Osteoblast (primary cell): ENCODE results near the gene AOC3. TPM values are rescaled to one million over a fixed set of nuclear protein-coding genes. Genes with fewer than 3 reads are reported as not detected.
"Not testable (repeated sequence)": the region's sequence is repeated elsewhere in the genome, so short reads cannot be mapped to it uniquely, and the experiment has no call there.

ENCODE experiments used
- DNase-seq: peaks from one replicate; pipeline ENCODE4 v3.0.0; 2011; ENCODE audit warnings: low spot score, mixed read lengths; ENCODE audit not compliant: insufficient read length; ENCODE audit errors: missing footprints
- H2AFZ ChIP-seq: 2 replicates; pipeline ENCODE4 v1.6.0; 2011; ENCODE audit warnings: mild to moderate bottlenecking, low read length
- H3K27ac ChIP-seq: 2 replicates; pipeline ENCODE4 v1.5.1; 2011; ENCODE audit warnings: mild to moderate bottlenecking, low read depth, low read length, moderate library complexity
- H3K27me3 ChIP-seq: 2 replicates; pipeline ENCODE4 v1.6.0; 2012; ENCODE audit warnings: mild to moderate bottlenecking, control low read depth, inconsistent platforms, low read length, moderate library complexity; ENCODE audit not compliant: insufficient read depth
- H3K36me3 ChIP-seq: 2 replicates; pipeline ENCODE4 v1.5.1; 2011; ENCODE audit warnings: mild to moderate bottlenecking, low read length, control low read depth, moderate library complexity; ENCODE audit not compliant: insufficient read depth
- H3K4me1 ChIP-seq: 2 replicates; pipeline ENCODE4 v1.5.1; 2011; ENCODE audit warnings: mild to moderate bottlenecking, low read length, control low read depth, moderate library complexity; ENCODE audit not compliant: insufficient read depth
- H3K4me2 ChIP-seq: 2 replicates; pipeline ENCODE4 v1.6.0; 2011; ENCODE audit warnings: mild to moderate bottlenecking, low read length; ENCODE audit not compliant: insufficient read depth
- H3K4me3 ChIP-seq: fragments of 200-600 bp; sonication (generic); 3 replicates; pipeline ENCODE4 v1.5.1; 2012; ENCODE audit warnings: mild to moderate bottlenecking, low read length, inconsistent platforms; ENCODE audit not compliant: insufficient read depth
- H3K79me2 ChIP-seq: 2 replicates; pipeline ENCODE4 v1.6.0; 2012; ENCODE audit warnings: mild to moderate bottlenecking, low read length, control low read depth, inconsistent platforms; ENCODE audit not compliant: insufficient read depth
- H3K9me3 ChIP-seq: 2 replicates; pipeline ENCODE4 v1.5.1; 2011; ENCODE audit warnings: low read depth, low read length, control low read depth
- H4K20me1 ChIP-seq: 2 replicates; pipeline ENCODE4 v1.6.0; 2012; ENCODE audit warnings: mild to moderate bottlenecking, low read length, control low read depth; ENCODE audit not compliant: insufficient read depth
- total RNA-seq: library from RNA; depleted of rRNA; stranded (reverse); fragments of >200 nt; gene quantifications from 2 replicates; pipeline ENCODE4 v1.2.3, GENCODE V29; 2012
- TF ChIP-seq, protein P1 (sequence below): IDR thresholded peaks from 2 replicates; pipeline ENCODE4 v1.5.1; 2011; ENCODE audit warnings: mild to moderate bottlenecking, low read depth, low read length, moderate library complexity; ENCODE audit errors: extremely low read depth

The AOC3 gene
- total RNA-seq, 1 donor, result not detected

DNA sequence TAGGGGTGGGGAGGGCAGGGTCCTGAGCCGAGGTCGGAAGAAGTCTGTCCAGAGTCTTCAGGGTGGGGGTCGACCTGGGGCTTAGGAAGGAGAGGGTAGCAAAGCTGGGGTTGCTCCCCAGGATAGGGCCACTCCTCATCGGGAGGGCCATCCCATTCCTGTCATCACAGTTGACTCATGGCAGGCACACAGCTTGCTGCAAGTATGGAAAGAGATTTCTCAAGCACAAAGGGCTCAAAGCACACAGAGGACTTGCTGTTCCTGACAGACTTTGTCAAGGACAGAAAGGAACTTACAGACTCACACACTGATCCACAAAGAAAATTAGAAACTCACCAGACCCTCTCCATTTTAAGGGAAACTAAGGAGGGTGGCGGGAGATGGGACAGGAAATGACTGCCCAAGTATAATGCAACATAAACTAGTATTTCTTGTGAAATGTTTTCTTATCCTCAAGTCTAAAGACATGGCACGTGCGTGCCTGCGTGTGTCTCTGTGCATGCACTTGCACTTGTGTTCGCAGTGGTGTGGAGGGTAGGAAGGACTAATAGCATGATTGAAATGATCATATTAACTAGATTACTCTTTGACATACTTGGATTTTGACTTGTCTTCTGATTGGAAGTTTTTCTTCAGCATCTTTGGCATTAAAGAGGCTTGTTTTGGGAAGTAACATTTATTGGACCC, 4.3 kb upstream of the AOC3 start:
- Histone ChIP-seq H3K9me3 (no peaks in the 10 kb centered on the region), H3K36me3 (peaks cover 28% of the 10 kb centered on the region), H3K27me3 (peaks cover 21% of the 10 kb centered on the region), H2AFZ (no peak overlapping the region), H3K4me3 (no peak overlapping the region), H4K20me1 (peaks cover 29% of the 10 kb centered on the region), H3K79me2 (no peaks in the 10 kb centered on the region), H3K27ac (peak overlapping the region; percentile 25), H3K4me1 (peaks cover 16% of the 10 kb centered on the region), H3K4me2 (peak overlapping the region; percentile 52)
- peak; percentile 91 for DNase-seq
- TF ChIP-seq, protein P1, sequence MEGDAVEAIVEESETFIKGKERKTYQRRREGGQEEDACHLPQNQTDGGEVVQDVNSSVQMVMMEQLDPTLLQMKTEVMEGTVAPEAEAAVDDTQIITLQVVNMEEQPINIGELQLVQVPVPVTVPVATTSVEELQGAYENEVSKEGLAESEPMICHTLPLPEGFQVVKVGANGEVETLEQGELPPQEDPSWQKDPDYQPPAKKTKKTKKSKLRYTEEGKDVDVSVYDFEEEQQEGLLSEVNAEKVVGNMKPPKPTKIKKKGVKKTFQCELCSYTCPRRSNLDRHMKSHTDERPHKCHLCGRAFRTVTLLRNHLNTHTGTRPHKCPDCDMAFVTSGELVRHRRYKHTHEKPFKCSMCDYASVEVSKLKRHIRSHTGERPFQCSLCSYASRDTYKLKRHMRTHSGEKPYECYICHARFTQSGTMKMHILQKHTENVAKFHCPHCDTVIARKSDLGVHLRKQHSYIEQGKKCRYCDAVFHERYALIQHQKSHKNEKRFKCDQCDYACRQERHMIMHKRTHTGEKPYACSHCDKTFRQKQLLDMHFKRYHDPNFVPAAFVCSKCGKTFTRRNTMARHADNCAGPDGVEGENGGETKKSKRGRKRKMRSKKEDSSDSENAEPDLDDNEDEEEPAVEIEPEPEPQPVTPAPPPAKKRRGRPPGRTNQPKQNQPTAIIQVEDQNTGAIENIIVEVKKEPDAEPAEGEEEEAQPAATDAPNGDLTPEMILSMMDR, result no peak

DNA sequence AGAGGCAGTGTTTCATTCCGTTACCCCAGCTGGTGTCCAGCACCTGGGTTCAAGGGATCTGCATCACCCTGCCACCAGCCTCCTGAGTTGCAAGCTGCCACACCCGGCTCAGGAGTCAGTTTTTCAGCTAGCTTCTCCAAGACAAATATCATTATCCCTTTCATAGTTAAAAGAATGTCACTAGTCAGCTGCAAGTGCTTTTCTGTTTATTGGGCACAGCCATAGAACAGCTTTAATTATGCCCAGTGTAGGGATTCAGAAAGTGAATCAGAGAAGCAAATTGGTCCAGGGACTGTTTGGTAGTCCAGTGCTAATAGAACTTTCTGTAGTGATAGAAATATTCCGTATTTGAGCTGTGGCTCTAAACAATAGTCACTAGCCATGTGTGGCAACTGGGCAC, 2.9 kb upstream of the AOC3 start:
- Histone ChIP-seq H3K4me2 (no peak overlapping the region), H2AFZ (no peak overlapping the region), H3K4me3 (no peak overlapping the region), H3K27me3 (peaks cover 21% of the 10 kb centered on the region), H3K9me3 (no peaks in the 10 kb centered on the region), H3K27ac (no peak overlapping the region), H3K79me2 (no peaks in the 10 kb centered on the region), H3K36me3 (peaks cover 16% of the 10 kb centered on the region), H3K4me1 (peaks cover 16% of the 10 kb centered on the region), H4K20me1 (peaks cover 24% of the 10 kb centered on the region)
- TF ChIP-seq, protein P1, result no peak
- peak; percentile 83 for DNase-seq

DNA sequence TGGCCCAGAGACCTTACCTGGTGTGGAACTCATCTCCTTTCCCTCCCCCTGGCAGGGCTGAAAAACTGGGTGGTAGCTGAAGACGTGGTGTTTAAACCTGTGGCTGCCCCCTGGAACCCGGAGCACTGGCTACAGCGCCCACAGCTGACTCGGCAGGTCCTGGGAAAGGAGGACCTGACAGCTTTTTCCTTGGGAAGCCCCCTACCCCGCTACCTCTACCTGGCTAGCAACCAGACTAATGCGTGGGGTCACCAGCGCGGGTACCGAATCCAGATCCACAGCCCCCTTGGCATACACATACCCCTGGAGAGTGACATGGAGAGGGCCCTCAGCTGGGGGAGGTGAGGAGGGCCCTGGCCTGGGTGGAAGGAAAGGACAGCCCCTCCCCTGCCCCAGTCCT, 2.0 kb upstream of the AOC3 start:
- H3K9me3 ChIP-seq, result no peaks in the 10 kb centered on the region
- peaks cover 20% of the 10 kb centered on the region for H4K20me1 ChIP-seq
- DNase-seq, result no peak
- H3K36me3 ChIP-seq, result peaks cover 7% of the 10 kb centered on the region
- H3K4me1 ChIP-seq, result peaks cover 16% of the 10 kb centered on the region
- H2AFZ ChIP-seq, result no peak overlapping the region
- TF ChIP-seq, protein P1, result no peak
- no peak overlapping the region for H3K27ac ChIP-seq
- H3K27me3 ChIP-seq, result peaks cover 21% of the 10 kb centered on the region
- H3K4me2 ChIP-seq, result no peak overlapping the region
- H3K79me2 ChIP-seq, result no peaks in the 10 kb centered on the region
- H3K4me3 ChIP-seq, result no peak overlapping the region

DNA sequence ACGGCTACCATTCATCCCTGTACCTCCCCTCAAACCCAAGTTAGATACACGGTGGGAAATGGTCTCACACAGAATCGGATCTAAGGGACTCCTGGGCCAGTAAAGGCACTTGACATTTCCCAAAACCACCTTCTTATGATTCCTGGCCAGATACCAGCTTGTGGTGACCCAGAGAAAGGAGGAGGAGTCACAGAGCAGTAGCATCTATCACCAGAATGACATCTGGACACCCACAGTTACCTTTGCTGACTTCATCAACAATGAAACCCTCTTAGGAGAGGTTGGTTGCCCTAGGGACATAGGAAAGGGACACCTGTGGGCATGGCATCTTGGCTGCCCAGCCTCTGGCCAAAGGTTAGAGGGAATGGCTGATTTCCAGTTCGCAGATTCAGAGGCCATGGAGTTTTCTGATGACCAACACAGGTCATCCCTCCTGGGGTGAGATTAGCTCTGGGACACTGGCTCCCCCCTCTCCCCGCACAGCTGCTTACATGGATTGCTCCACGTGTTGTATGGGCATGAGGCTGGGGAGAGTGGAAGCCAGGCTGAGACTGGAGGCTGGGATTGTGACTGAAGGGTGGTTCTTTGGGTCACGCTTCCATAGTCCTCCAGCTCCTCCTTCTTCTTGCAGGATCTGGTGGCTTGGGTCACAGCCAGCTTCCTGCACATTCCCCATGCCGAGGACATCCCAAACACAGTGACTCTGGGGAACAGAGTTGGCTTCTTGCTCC, 1.4 kb upstream of the AOC3 start:
- Histone ChIP-seq H4K20me1 (peaks cover 20% of the 10 kb centered on the region), H3K4me1 (peaks cover 16% of the 10 kb centered on the region), H2AFZ (no peak overlapping the region), H3K4me2 (no peak overlapping the region), H3K36me3 (peaks cover 1% of the 10 kb centered on the region), H3K27ac (no peak overlapping the region), H3K4me3 (no peak overlapping the region), H3K79me2 (no peaks in the 10 kb centered on the region), H3K27me3 (peaks cover 21% of the 10 kb centered on the region), H3K9me3 (no peaks in the 10 kb centered on the region)
- TF ChIP-seq, protein P1, result no peak
- DNase-seq, result no peak

DNA sequence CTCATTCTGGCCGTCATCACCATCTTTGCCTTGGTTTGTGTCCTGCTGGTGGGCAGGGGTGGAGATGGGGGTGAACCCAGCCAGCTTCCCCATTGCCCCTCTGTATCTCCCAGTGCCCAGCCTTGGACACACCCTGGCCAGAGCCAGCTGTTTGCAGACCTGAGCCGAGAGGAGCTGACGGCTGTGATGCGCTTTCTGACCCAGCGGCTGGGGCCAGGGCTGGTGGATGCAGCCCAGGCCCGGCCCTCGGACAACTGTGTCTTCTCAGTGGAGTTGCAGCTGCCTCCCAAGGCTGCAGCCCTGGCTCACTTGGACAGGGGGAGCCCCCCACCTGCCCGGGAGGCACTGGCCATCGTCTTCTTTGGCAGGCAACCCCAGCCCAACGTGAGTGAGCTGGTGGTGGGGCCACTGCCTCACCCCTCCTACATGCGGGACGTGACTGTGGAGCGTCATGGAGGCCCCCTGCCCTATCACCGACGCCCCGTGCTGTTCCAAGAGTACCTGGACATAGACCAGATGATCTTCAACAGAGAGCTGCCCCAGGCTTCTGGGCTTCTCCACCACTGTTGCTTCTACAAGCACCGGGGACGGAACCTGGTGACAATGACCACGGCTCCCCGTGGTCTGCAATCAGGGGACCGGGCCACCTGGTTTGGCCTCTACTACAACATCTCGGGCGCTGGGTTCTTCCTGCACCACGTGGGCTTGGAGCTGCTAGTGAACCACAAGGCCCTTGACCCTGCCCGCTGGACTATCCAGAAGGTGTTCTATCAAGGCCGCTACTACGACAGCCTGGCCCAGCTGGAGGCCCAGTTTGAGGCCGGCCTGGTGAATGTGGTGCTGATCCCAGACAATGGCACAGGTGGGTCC, 607 bp downstream of the AOC3 start:
- peaks cover 21% of the 10 kb centered on the region for H3K27me3 ChIP-seq
- not testable (repeated sequence) for DNase-seq, H3K4me1 ChIP-seq, H3K9me3 ChIP-seq, H3K79me2 ChIP-seq, H3K4me3 ChIP-seq, H3K4me2 ChIP-seq, H4K20me1 ChIP-seq, H3K27ac ChIP-seq, H2AFZ ChIP-seq, H3K36me3 ChIP-seq
